Cerebellar nuclear complex (tissue), 1 donor: Measurements from ENCODE around the gene CYB5RL.

ENCODE experiments used
- DNase-seq, 2 experiments: peaks; one replicate each; lab custom pipeline; 2025; lab: John Stamatoyannopoulos, UW

The CYB5RL gene

DNA sequence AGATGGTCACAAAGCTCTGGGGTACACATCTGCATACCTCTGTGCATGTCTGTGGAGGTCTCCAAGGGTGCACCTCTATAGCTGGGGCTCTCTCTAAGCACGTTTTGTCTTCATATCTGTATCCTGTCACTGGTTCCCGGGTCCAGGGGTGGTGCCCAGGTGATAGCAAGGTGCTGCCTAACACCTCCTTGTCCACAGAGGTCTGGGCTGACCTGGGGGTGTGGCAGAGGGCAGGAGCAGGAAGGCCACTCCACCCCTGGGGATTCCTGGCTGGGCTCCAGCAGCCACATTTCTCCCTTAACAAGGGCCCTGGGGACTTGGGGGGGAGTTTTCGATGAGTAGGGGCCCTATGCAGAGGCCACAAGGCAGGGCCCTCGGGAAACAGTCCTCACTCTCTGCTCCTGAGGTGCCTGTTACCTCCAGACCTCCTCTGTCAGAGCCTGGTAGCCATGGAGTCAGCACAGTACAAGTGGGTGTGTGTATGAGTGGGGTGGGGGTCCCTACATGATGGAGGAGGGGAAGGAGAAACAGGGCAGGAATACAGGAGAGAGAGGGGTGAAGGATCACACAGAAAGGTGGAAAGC, 40.0 kb downstream of the CYB5RL start:
- DNase-seq: no peak

DNA sequence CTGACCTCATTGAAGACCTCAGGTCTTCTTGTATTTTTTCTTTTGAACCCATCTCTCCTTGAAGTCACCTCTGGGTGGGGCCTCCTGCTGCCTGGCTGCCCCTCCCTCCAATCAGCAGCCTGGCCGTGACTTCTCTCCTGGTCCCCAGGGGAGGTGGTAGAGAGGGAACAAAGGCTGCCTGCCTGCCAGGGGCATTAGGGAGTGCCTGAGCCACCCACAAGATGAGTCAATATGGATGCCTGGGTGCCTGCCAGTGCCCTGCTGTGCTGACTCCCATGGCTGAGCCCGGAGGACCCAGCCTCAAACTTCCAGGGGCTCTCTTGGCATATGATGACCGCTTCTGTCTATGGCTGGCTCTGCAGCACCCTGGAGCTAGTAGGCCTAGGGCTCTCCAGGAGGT, 41.8 kb downstream of the CYB5RL start:
- no peak for DNase-seq

DNA sequence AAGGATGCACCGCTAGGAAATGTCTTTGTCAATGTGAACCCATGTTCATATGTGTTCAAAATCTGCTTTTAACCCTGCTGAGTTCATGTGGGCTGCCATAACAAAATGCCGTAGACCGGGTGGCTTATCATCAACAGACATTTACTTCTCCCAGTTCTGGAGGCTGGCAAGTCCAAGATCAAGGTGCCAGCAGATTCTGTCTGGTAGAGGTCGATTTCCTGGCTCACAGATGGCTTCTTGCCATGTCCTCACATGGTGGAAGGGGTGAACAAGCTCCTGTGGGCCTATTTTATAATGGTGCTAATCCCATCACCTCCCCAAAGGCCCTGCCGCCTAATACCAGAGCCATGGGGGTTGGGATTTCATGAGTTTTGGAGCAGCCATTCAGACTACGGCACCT, 42.4 kb downstream of the CYB5RL start:
- DNase-seq: no peak

- no peak for DNase-seq
Measured at GRCh38 chr1:54156986-54157385, 42.8 kb downstream of the CYB5RL start.

DNA sequence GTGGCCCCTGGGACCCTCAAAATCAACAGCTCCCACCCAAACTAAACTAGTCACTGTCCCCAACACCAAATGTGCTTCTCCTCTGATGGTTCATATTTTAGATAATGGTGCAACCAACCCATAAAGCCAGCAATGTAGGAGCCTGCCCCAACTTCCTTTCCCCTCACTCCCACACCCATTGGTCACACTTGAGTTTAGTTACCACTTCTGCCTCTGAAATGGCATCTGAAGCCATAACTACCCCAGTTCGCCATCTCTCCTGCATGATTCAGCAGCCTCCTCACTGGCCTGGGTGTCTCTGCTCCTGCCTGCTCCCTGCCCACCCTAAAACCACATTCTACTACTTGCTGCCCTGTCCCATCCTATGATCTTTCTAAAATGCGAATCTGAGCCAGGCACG, 43.6 kb downstream of the CYB5RL start:
- no peak for DNase-seq

- DNase-seq: no peak
Measured at GRCh38 chr1:54153535-54154439, 46.0 kb downstream of the CYB5RL start.

GRCh38 chr1:54152696-54153095, 47.1 kb downstream of the CYB5RL start, which contains the start of gene CDCP2:
Gene CDCP2 (minus strand): TSS chr1:54153000. CDS start chr1:54152922, 78 bp downstream.
- DNase-seq: no peak

DNA sequence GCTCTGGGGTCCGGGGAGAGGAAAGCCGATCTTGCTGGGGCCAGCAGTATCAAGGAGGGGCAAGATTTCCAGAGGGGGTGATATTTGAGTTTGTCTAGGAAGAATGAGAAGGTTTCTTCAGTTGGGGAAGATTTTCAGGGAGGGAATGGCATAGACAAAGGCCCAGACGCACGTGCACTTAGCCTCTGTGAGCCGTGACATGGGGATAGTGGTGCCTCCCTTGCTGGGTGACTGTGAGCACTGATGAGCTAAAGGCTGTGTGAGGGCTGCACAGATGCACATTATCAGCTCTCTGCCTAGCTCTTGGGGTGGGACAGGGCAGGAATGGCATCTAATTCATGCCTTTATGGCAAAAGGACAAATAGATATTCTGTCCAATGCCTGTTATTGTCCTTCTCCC, 48.8 kb downstream of the CYB5RL start:
- DNase-seq: no peak
